ENCODE data around the gene SBNO2. TPM values are rescaled to one million over a fixed set of nuclear protein-coding genes. Genes with fewer than 3 reads are reported as not detected.

Gene SBNO2
- total and polyA plus RNA-seq, 2 donors (not counting 3 experiments of a cell fraction or from before 2014, with no cell fraction given): 31.4 to 65.7 TPM

- Histone ChIP-seq H3K4me3 (replicated peaks in 1 of 3; ENCODE audit: insufficient read depth in 1 of 3, low read depth in 1 of 3, low read length in 3 of 3) (no peak overlapping the region), H3K79me2 (ENCODE audit: control insufficient read depth, insufficient read depth, low read length) (peaks cover 6% of the 10 kb centered on the region), H3K9ac (replicated peaks; ENCODE audit: extremely low read depth, insufficient read depth, low read length) (no peak overlapping the region), H2AFZ (ENCODE audit: low read depth, low read length) (no peak overlapping the region), H3K27me3 (ENCODE audit: control insufficient read depth in 2 of 2, insufficient read depth in 2 of 2, low read length in 2 of 2) (no peaks in the 10 kb centered on the region), H3K4me2 (ENCODE audit: insufficient read depth, low read length) (no peak overlapping the region), H4K20me1 (replicated peaks; ENCODE audit: control insufficient read depth, extremely low read depth, insufficient read depth, low read length) (no peaks in the 10 kb centered on the region), H3K9me3 (replicated peaks; ENCODE audit: control insufficient read depth, insufficient read depth, low read length) (no peaks in the 10 kb centered on the region), H3K4me1 (ENCODE audit: control insufficient read depth, extremely low read depth, insufficient read depth, low read length) (peaks cover 3% of the 10 kb centered on the region), H3K9me1 (replicated peaks; ENCODE audit: control insufficient read depth, extremely low read depth, insufficient read depth, low read length) (no peaks in the 10 kb centered on the region), H3K27ac (ENCODE audit: insufficient read depth, low read depth, low read length) (no peak overlapping the region), H3K36me3 (ENCODE audit: control insufficient read depth in 2 of 2, extremely low read depth in 1 of 2, insufficient read depth in 2 of 2, low read length in 2 of 2) (peaks cover 0 to 11% of the 10 kb centered on the region in 2 experiments)
- FAIRE-seq: peak; percentile 37
- POLR2A ChIA-PET: interaction anchor here (1.3 kb wide), 1 partner anchor 114 kb away, joined by 3 read pairs; the partner anchor contains the start of gene CIRBP
- dilution Hi-C loops (cut with MboI; ENCODE audit: extremely low pct_ligation_motif_present, low sequenced_read_pairs): no loop called here
- BruUV-seq (replicated peaks): no TSS peak
- peak; percentile 42 for DNase-seq (ENCODE audit: low read depth, low spot score)
- CTCF ChIA-PET: interaction anchor here (0.7 to 0.8 kb wide), 2 partner anchors 21 to 26 kb away, joined by 3 read pairs; no protein-coding TSS in a partner anchor
- no peak for TF ChIP-seq EZH2 (IDR thresholded peaks at IDR 0.05; ENCODE audit: borderline replicate concordance, low read depth, low read length, severe bottlenecking)
- TF ChIP-seq FOS (IDR thresholded peaks at IDR 0.05; ENCODE audit: borderline replicate concordance, insufficient read depth, low read length): no peak
- intact Hi-C loops (cut with micrococcal nuclease): no loop called here
Measured at GRCh38 chr19:1154731-1155351, 19.2 kb downstream of the SBNO2 start.

- no peaks in the 10 kb centered on the region for H3K9me1 ChIP-seq (replicated peaks; ENCODE audit: control insufficient read depth, extremely low read depth, insufficient read depth, low read length)
- ChIA-PET POLR2A (interaction anchor here (1.3 kb wide), 1 partner anchor 115 kb away, joined by 3 read pairs; the partner anchor contains the start of gene CIRBP), CTCF (interaction anchor here (0.6 to 1.0 kb wide), 3 partner anchors 10 to 23 kb away, joined by 3 read pairs; no protein-coding TSS in a partner anchor)
- H3K9ac ChIP-seq (replicated peaks; ENCODE audit: extremely low read depth, insufficient read depth, low read length): no peak overlapping the region
- dilution Hi-C loops (cut with MboI; ENCODE audit: extremely low pct_ligation_motif_present, low sequenced_read_pairs) (no loop called here), intact Hi-C loops (cut with micrococcal nuclease) (no loop called here)
- H3K9me3 ChIP-seq (replicated peaks; ENCODE audit: control insufficient read depth, insufficient read depth, low read length): no peaks in the 10 kb centered on the region
- FAIRE-seq (no peak), DNase-seq (ENCODE audit: low read depth, low spot score) (no peak)
- peaks cover 3% of the 10 kb centered on the region for H3K4me1 ChIP-seq (ENCODE audit: control insufficient read depth, extremely low read depth, insufficient read depth, low read length)
- H3K4me3 ChIP-seq (replicated peaks in 1 of 3; ENCODE audit: insufficient read depth in 1 of 3, low read depth in 1 of 3, low read length in 3 of 3): no peak overlapping the region
- H3K27ac ChIP-seq (ENCODE audit: insufficient read depth, low read depth, low read length): no peak overlapping the region
- no TSS peak for BruUV-seq (replicated peaks)
- H3K27me3 ChIP-seq (ENCODE audit: control insufficient read depth in 2 of 2, insufficient read depth in 2 of 2, low read length in 2 of 2): no peaks in the 10 kb centered on the region
- H3K4me2 ChIP-seq (ENCODE audit: insufficient read depth, low read length): no peak overlapping the region
- TF ChIP-seq GATA2 (IDR thresholded peaks at IDR 0.05; ENCODE audit: insufficient read depth, insufficient read length, low read depth, low read length) (no peak), POLR2AphosphoS5 (IDR thresholded peaks at IDR 0.05; ENCODE audit: insufficient read depth, low read depth, low read length) (no peak), JUN (IDR thresholded peaks at IDR 0.05; ENCODE audit: borderline replicate concordance, insufficient read depth, insufficient read length, low read depth) (no peak), CTCF (IDR thresholded peaks at IDR 0.05; ENCODE audit: extremely low read depth in 1 of 2, insufficient read depth in 1 of 2, low read depth in 1 of 2, low read length in 2 of 2) (no peak), FOS (IDR thresholded peaks at IDR 0.05; ENCODE audit: borderline replicate concordance, insufficient read depth, low read length) (no peak), MYC (IDR thresholded peaks at IDR 0.05; ENCODE audit: low read depth, low read length) (no peak), POLR2A (IDR thresholded peaks at IDR 0.05; ENCODE audit: low read depth, low read length) (no peak), EZH2 (IDR thresholded peaks at IDR 0.05; ENCODE audit: borderline replicate concordance, low read depth, low read length, severe bottlenecking) (no peak), MAX (IDR thresholded peaks at IDR 0.05; ENCODE audit: insufficient read depth, insufficient read length) (no peak)
- H3K36me3 ChIP-seq (ENCODE audit: control insufficient read depth in 2 of 2, extremely low read depth in 1 of 2, insufficient read depth in 2 of 2, low read length in 2 of 2): peaks cover 0 to 17% of the 10 kb centered on the region in 2 experiments
- no peaks in the 10 kb centered on the region for H4K20me1 ChIP-seq (replicated peaks; ENCODE audit: control insufficient read depth, extremely low read depth, insufficient read depth, low read length)
- H2AFZ ChIP-seq (ENCODE audit: low read depth, low read length): no peak overlapping the region
- H3K79me2 ChIP-seq (ENCODE audit: control insufficient read depth, insufficient read depth, low read length): peaks cover 5% of the 10 kb centered on the region
Measured at GRCh38 chr19:1153891-1154730, 20.0 kb downstream of the SBNO2 start.

Data from endothelial cell of umbilical vein (primary cell).